HEK293 (cell line): ENCODE measurements around the gene SLC9C2.

Source experiments
- AEBP2 ChIP-seq: fragments of 450-650 bp; formaldehyde crosslinking; IDR thresholded peaks from 2 replicates; pipeline ENCODE4 v1.5.1; 2016; ENCODE audit warnings: missing biosample characterization, missing genetic modification characterization, borderline replicate concordance
- KLF17 ChIP-seq: fragments of 450-650 bp; formaldehyde crosslinking; IDR thresholded peaks from 2 replicates; pipeline ENCODE4 v1.5.1; 2016; ENCODE audit warnings: missing biosample characterization, missing genetic modification characterization
- TF ChIP-seq, protein P1 (sequence below): fragments of 450-650 bp; formaldehyde crosslinking; IDR thresholded peaks from 2 replicates; pipeline ENCODE4 v1.5.1; 2016; ENCODE audit warnings: missing biosample characterization, missing genetic modification characterization
- TF ChIP-seq, protein P2 (sequence below): fragments of 450-650 bp; formaldehyde crosslinking; IDR thresholded peaks from 2 replicates; pipeline ENCODE4 v1.5.1; 2016; ENCODE audit warnings: missing biosample characterization, missing genetic modification characterization

- TF ChIP-seq, protein P1, sequence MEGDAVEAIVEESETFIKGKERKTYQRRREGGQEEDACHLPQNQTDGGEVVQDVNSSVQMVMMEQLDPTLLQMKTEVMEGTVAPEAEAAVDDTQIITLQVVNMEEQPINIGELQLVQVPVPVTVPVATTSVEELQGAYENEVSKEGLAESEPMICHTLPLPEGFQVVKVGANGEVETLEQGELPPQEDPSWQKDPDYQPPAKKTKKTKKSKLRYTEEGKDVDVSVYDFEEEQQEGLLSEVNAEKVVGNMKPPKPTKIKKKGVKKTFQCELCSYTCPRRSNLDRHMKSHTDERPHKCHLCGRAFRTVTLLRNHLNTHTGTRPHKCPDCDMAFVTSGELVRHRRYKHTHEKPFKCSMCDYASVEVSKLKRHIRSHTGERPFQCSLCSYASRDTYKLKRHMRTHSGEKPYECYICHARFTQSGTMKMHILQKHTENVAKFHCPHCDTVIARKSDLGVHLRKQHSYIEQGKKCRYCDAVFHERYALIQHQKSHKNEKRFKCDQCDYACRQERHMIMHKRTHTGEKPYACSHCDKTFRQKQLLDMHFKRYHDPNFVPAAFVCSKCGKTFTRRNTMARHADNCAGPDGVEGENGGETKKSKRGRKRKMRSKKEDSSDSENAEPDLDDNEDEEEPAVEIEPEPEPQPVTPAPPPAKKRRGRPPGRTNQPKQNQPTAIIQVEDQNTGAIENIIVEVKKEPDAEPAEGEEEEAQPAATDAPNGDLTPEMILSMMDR (tag by site-specific recombination), result no peak
- TF ChIP-seq, protein P2, sequence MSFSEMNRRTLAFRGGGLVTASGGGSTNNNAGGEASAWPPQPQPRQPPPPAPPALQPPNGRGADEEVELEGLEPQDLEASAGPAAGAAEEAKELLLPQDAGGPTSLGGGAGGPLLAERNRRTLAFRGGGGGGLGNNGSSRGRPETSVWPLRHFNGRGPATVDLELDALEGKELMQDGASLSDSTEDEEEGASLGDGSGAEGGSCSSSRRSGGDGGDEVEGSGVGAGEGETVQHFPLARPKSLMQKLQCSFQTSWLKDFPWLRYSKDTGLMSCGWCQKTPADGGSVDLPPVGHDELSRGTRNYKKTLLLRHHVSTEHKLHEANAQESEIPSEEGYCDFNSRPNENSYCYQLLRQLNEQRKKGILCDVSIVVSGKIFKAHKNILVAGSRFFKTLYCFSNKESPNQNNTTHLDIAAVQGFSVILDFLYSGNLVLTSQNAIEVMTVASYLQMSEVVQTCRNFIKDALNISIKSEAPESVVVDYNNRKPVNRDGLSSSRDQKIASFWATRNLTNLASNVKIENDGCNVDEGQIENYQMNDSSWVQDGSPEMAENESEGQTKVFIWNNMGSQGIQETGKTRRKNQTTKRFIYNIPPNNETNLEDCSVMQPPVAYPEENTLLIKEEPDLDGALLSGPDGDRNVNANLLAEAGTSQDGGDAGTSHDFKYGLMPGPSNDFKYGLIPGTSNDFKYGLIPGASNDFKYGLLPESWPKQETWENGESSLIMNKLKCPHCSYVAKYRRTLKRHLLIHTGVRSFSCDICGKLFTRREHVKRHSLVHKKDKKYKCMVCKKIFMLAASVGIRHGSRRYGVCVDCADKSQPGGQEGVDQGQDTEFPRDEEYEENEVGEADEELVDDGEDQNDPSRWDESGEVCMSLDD (tag by site-specific recombination), result no peak
- no peak for TF ChIP-seq AEBP2
- TF ChIP-seq KLF17 (tag by site-specific recombination), result no peak
Measured at GRCh38 chr1:173495609-173496267, 107.1 kb downstream of the SLC9C2 start.
